Breast epithelium (tissue), 4 donors: Measurements from ENCODE around the gene TRPM2. TPM values are rescaled to one million over a fixed set of nuclear protein-coding genes. Genes with fewer than 3 reads are reported as not detected.
A peak's percentile ranks its signal among the peaks of the same experiment; 100 is the strongest.
"Not testable (repeated sequence)": the region's sequence is repeated elsewhere in the genome, so short reads cannot be mapped to it uniquely, and the experiment has no call there.

Experiments used
- DNase-seq, 2 donors: peaks; one replicate each; pipeline ENCODE4 v3.0.0-alpha.2; 2019; ENCODE audit warnings: low spot score in 2 of 2
- H3K27ac ChIP-seq, 2 donors: fragments of 200-600 bp; sonication (generic) in 1 of 2; one replicate each; pipeline ENCODE4 v1.5.1; 2016 to 2019; ENCODE audit warnings: mild to moderate bottlenecking in 1 of 2
- H3K27me3 ChIP-seq, 2 donors: fragments of 200-600 bp; sonication (generic) in 1 of 2; one replicate each; pipeline versions ENCODE4 v1.5.1 to v1.6.0; 2017 to 2019; ENCODE audit warnings: control low read depth in 1 of 2, mild to moderate bottlenecking in 1 of 2
- H3K36me3 ChIP-seq: fragments of 200-600 bp; one replicate; pipeline ENCODE4 v1.5.1; 2019
- H3K4me1 ChIP-seq, 2 donors: fragments of 200-600 bp; sonication (generic); one replicate each; pipeline ENCODE4 v1.5.1; 2016 to 2019; ENCODE audit warnings: control low read depth in 1 of 2
- H3K4me3 ChIP-seq, 3 donors: fragments of 200-600 bp; sonication (generic); 1 replicate in 2 of 3; 2 replicates in 1 of 3; pipeline ENCODE4 v1.5.1; 2016 to 2019; ENCODE audit warnings: mild to moderate bottlenecking in 3 of 3, moderate library complexity in 2 of 3
- H3K9me3 ChIP-seq, 2 donors: fragments of 200-600 bp; sonication (generic) in 1 of 2; one replicate each; pipeline ENCODE4 v1.5.1; 2016 to 2019; ENCODE audit warnings: control low read depth in 1 of 2
- POLR2A ChIP-seq: fragments of 450-650 bp; IDR thresholded peaks from one replicate; pipeline ENCODE4 v1.6.1; 2016; ENCODE audit warnings: antibody characterized with exemption, mild to moderate bottlenecking, moderate library complexity
- POLR2AphosphoS5 ChIP-seq, 3 donors: sonication (generic); formaldehyde crosslinking; IDR thresholded peaks; one replicate each; pipeline ENCODE4 v1.6.1; 2017; ENCODE audit warnings: antibody characterized with exemption in 3 of 3
- intact Hi-C: fragments of 100-400 bp; cut with DNase I; formaldehyde crosslinking; loops from one replicate; pipeline ENCODE4 v1.15.1; 2023; ENCODE audit warnings: low total_unique reads
- total RNA-seq, 3 donors: library from RNA; depleted of rRNA; stranded (reverse); fragments of >200 nt; gene quantifications; one replicate each; pipeline ENCODE4 v1.1.0, GENCODE V29; 2016
- TF ChIP-seq, protein P1 (sequence below), 3 donors: fragments of 450-650 bp; IDR thresholded peaks; one replicate each; pipeline ENCODE4 v1.5.1; 2016 to 2017; ENCODE audit warnings: antibody characterized with exemption in 3 of 3, mild to moderate bottlenecking in 3 of 3, moderate library complexity in 3 of 3

The TRPM2 gene
- total RNA-seq, 3 donors from 2014 or later, result 4.3 to 7.9 (median 7.2) TPM

- Histone ChIP-seq H3K9me3 (no peaks in the 10 kb centered on the region), H3K4me3 (no peak overlapping the region), H3K4me1 (no peaks in the 10 kb centered on the region), H3K36me3 (no peaks in the 10 kb centered on the region), H3K27ac (no peak overlapping the region), H3K27me3 (no peaks in the 10 kb centered on the region)
- TF ChIP-seq POLR2A (no peak), POLR2AphosphoS5 (IDR thresholded peaks at IDR 0.05) (no peak)
- TF ChIP-seq, protein P1, sequence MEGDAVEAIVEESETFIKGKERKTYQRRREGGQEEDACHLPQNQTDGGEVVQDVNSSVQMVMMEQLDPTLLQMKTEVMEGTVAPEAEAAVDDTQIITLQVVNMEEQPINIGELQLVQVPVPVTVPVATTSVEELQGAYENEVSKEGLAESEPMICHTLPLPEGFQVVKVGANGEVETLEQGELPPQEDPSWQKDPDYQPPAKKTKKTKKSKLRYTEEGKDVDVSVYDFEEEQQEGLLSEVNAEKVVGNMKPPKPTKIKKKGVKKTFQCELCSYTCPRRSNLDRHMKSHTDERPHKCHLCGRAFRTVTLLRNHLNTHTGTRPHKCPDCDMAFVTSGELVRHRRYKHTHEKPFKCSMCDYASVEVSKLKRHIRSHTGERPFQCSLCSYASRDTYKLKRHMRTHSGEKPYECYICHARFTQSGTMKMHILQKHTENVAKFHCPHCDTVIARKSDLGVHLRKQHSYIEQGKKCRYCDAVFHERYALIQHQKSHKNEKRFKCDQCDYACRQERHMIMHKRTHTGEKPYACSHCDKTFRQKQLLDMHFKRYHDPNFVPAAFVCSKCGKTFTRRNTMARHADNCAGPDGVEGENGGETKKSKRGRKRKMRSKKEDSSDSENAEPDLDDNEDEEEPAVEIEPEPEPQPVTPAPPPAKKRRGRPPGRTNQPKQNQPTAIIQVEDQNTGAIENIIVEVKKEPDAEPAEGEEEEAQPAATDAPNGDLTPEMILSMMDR (IDR thresholded peaks at IDR 0.05), result no peak
- intact Hi-C loops, result no loop called here
- no peak for DNase-seq
Measured at GRCh38 chr21:44477131-44477530, 123.7 kb downstream of the TRPM2 start.

DNA sequence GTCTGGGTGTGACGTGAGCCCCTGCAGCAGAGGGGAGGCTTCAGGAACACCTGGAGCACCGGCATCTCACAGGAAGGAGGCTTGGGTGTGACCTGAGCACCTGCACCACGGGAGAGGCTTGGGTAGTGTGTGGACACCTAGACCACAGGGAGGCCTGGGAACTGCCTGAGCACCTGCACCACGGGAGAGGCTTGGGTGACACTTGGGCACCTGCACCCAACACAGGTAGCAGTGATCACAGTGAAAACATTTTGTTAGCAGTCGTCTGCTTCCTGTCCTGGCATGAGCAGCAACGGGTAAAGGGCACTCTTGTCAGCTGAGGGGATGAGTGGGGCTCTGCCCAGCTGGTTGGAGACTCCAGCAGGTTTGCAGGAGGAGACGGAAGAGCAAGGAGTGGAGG lies 124.3 kb downstream of the TRPM2 start:
- DNase-seq, result no peak
- Histone ChIP-seq H3K4me1 (no peaks in the 10 kb centered on the region), H3K4me3 (no peak overlapping the region), H3K36me3 (no peaks in the 10 kb centered on the region), H3K27ac (no peak overlapping the region), H3K9me3 (no peaks in the 10 kb centered on the region), H3K27me3 (no peaks in the 10 kb centered on the region)
- intact Hi-C loops, result no loop called here
- TF ChIP-seq POLR2A (no peak), POLR2AphosphoS5 (IDR thresholded peaks at IDR 0.05) (no peak)
- TF ChIP-seq, protein P1 (IDR thresholded peaks at IDR 0.05), result no peak

GRCh38 chr21:44478124-44478800 lies 124.8 kb downstream of the TRPM2 start:
- intact Hi-C loops, result no loop called here
- no peak overlapping the region for H3K27ac ChIP-seq
- DNase-seq, result no peak
- no peak for TF ChIP-seq POLR2AphosphoS5 (IDR thresholded peaks at IDR 0.05)
- TF ChIP-seq POLR2A, result no peak
- TF ChIP-seq, protein P1 (IDR thresholded peaks at IDR 0.05), result no peak
- H3K4me1 ChIP-seq, result no peaks in the 10 kb centered on the region
- H3K27me3 ChIP-seq, result peaks cover 0 to 3% of the 10 kb centered on the region in 2 donors
- H3K36me3 ChIP-seq, result no peaks in the 10 kb centered on the region
- no peaks in the 10 kb centered on the region for H3K9me3 ChIP-seq
- H3K4me3 ChIP-seq, result no peak overlapping the region

DNA sequence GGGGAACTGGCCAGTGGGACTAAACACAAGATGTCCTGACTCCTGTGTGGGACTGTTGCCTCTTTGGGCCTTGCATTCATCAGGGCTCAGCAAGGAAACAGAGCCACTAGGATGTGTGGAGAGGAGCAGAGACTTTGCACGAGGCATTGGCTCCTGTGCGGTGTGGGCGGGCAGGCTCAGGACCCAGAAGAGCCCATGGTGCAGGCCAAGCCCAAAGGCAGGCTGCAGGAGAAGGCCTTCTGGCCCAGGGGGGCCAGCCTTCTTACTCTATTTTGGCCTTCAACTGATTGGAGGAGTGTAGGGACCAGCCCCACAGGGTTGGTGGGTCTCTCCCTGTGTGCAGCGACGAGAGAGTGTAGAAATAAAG lies 125.4 kb downstream of the TRPM2 start:
- H3K27me3 ChIP-seq, result peaks cover 0 to 6% of the 10 kb centered on the region in 2 donors
- no peaks in the 10 kb centered on the region for H3K9me3 ChIP-seq
- no peaks in the 10 kb centered on the region for H3K36me3 ChIP-seq
- no peak overlapping the region for H3K4me3 ChIP-seq
- DNase-seq, result no peak
- TF ChIP-seq POLR2A, result no peak
- TF ChIP-seq, protein P1 (IDR thresholded peaks at IDR 0.05), result no peak
- TF ChIP-seq POLR2AphosphoS5 (IDR thresholded peaks at IDR 0.05), result no peak
- intact Hi-C loops, result no loop called here
- no peak overlapping the region for H3K27ac ChIP-seq
- no peaks in the 10 kb centered on the region for H3K4me1 ChIP-seq

DNA sequence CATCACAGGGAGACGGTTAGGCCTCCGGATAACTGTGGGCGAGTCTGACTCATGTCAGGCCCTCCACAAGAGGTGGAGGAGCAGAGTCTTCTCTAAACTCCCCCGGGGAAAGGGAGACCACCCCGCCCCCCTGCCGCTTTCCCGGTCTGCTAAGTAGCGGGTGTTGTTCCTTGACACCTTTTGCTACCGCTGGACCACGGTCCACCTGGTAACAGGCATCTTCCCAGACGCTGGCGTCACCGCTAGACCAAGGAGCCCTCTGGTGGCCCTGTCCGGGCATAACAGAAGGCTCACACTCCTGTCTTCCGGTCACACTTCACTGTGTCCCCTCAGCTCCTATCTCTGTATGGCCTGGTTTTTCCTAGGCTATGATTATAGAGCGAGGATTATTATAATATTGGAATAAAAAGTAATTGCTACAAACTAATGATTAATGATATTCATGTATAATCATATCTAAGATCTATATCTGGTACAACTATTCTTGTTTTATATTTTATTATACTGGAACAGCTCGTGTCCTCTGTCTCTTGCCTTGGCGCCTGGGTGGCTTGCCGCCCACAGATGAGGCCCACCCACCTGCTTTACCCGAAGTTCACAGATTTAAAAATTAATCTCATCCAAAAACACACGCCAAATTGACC lies 126.3 kb downstream of the TRPM2 start:
- not testable (repeated sequence) for DNase-seq, H3K4me3 ChIP-seq, H3K36me3 ChIP-seq, H3K27me3 ChIP-seq, H3K4me1 ChIP-seq, H3K27ac ChIP-seq, H3K9me3 ChIP-seq
- intact Hi-C loops, result loop anchor here (2.0 kb wide), 1 partner anchor 29 kb away; no protein-coding TSS in a partner anchor
- TF ChIP-seq, protein P1 (IDR thresholded peaks at IDR 0.05), result peak in 2 of 3 donors; percentile 30 to 49
